Testis (tissue), 3 donors: ENCODE measurements around the gene PANX3. TPM values are rescaled to one million over a fixed set of nuclear protein-coding genes. Genes with fewer than 3 reads are reported as not detected.

Experiments
- DNase-seq: peaks from one replicate; pipeline ENCODE4 v3.0.0-alpha.2; 2019
- H3K27ac ChIP-seq, 2 donors: fragments of 200-600 bp; sonication (generic); one replicate each; pipeline ENCODE4 v1.5.1; 2019
- H3K27me3 ChIP-seq: fragments of 200-600 bp; sonication (generic); one replicate; pipeline ENCODE4 v1.5.1; 2019
- H3K36me3 ChIP-seq: fragments of 200-600 bp; sonication (generic); one replicate; pipeline ENCODE4 v1.5.1; 2017; ENCODE audit warnings: low read depth; ENCODE audit errors: missing control alignments
- H3K4me1 ChIP-seq: fragments of 200-600 bp; sonication (generic); one replicate; pipeline ENCODE4 v1.5.1; 2019
- H3K4me3 ChIP-seq, 2 donors: fragments of 200-600 bp; sonication (generic); one replicate each; pipeline ENCODE4 v1.5.1; 2017 to 2019
- H3K9me3 ChIP-seq: fragments of 200-600 bp; sonication (generic); one replicate; pipeline ENCODE4 v1.5.1; 2017
- POLR2A ChIP-seq: fragments of 450-650 bp; IDR thresholded peaks from one replicate; pipeline ENCODE4 v1.6.1; 2017; ENCODE audit warnings: antibody characterized with exemption, mild to moderate bottlenecking, moderate library complexity
- WGBS, 2 donors: methylation state at CpG; one replicate each; pipeline ENCODE4 v1.1.5; 2018; 5-methylcytosine and 5-hydroxymethylcytosine counted together
- intact Hi-C: fragments of 100-400 bp; cut with DNase I; formaldehyde crosslinking; loops from one replicate; pipeline ENCODE4 v1.15.1; 2023; ENCODE audit warnings: low total_unique reads
- polyA plus RNA-seq: library from polyadenylated mRNA; stranded (reverse); fragments of 350-450 nt; fragmentation: Illumina TruSeq; extraction: RNeasy Lipid Tissue Mini Kit (QIAGEN cat#74804); gene quantifications from one replicate; pipeline ENCODE4 v1.2.3, GENCODE V29; 2014; ENCODE audit warnings: low read depth, low replicate concordance; ENCODE audit not compliant: insufficient read depth
- total RNA-seq, 2 donors: library from RNA; depleted of rRNA; stranded (reverse); fragments of >200 nt; gene quantifications; one replicate each; pipeline ENCODE4 v1.2.3, GENCODE V29; 2016
- TF ChIP-seq, protein P1 (sequence below), 3 experiments: fragments of 450-650 bp in 2 of 3; fragments of 200-600 bp in 1 of 3; sonication (generic) in 1 of 3; IDR thresholded peaks; one replicate each; pipeline ENCODE4 v1.5.1; 2016 to 2019; ENCODE audit warnings: antibody characterized with exemption in 3 of 3, mild to moderate bottlenecking in 2 of 3, moderate library complexity in 1 of 3

PANX3 gene
- total and polyA plus RNA-seq, 3 donors from 2014 or later, result 0.18 to 0.43 TPM; not detected in 1

DNA sequence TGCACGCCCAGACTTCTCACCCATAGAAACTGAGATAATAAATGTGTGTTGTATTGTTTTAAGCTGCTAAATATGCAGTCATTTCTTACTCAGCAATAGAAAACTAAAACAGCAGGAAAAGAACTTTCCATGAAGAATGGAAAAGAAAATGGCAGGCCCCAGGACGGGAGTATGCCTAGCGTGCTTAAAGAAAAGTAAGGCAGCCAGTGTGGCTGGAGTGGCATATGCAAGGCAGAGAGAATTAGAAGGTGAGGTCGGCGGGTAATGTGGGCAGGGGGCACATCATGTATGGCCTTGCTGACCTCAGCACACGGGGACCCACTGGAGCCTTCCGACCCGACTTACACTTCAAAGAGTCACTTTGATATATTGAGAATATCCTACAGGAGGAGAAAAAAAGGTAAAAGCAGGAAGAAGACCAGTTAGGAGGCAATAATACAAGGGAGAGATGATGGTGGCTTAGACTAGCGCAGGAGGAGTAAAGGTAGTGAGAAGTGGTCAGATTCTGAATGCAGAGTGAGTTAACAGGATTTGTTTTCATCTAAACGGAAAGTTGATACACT, 31.9 kb downstream of the PANX3 start:
- H3K4me3 ChIP-seq, result no peak overlapping the region
- intact Hi-C loops, result no loop called here
- H3K9me3 ChIP-seq, result no peaks in the 10 kb centered on the region
- H3K27me3 ChIP-seq, result no peaks in the 10 kb centered on the region
- TF ChIP-seq POLR2A, result no peak
- TF ChIP-seq, protein P1, sequence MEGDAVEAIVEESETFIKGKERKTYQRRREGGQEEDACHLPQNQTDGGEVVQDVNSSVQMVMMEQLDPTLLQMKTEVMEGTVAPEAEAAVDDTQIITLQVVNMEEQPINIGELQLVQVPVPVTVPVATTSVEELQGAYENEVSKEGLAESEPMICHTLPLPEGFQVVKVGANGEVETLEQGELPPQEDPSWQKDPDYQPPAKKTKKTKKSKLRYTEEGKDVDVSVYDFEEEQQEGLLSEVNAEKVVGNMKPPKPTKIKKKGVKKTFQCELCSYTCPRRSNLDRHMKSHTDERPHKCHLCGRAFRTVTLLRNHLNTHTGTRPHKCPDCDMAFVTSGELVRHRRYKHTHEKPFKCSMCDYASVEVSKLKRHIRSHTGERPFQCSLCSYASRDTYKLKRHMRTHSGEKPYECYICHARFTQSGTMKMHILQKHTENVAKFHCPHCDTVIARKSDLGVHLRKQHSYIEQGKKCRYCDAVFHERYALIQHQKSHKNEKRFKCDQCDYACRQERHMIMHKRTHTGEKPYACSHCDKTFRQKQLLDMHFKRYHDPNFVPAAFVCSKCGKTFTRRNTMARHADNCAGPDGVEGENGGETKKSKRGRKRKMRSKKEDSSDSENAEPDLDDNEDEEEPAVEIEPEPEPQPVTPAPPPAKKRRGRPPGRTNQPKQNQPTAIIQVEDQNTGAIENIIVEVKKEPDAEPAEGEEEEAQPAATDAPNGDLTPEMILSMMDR (IDR thresholded peaks at IDR 0.05), result no peak
- H3K36me3 ChIP-seq, result no peaks in the 10 kb centered on the region
- DNase-seq, result no peak
- no peak overlapping the region for H3K27ac ChIP-seq
- 80 to 90% methylated on average over 10 of the region's 10 CpGs for WGBS, 2 donors
- no peaks in the 10 kb centered on the region for H3K4me1 ChIP-seq

DNA sequence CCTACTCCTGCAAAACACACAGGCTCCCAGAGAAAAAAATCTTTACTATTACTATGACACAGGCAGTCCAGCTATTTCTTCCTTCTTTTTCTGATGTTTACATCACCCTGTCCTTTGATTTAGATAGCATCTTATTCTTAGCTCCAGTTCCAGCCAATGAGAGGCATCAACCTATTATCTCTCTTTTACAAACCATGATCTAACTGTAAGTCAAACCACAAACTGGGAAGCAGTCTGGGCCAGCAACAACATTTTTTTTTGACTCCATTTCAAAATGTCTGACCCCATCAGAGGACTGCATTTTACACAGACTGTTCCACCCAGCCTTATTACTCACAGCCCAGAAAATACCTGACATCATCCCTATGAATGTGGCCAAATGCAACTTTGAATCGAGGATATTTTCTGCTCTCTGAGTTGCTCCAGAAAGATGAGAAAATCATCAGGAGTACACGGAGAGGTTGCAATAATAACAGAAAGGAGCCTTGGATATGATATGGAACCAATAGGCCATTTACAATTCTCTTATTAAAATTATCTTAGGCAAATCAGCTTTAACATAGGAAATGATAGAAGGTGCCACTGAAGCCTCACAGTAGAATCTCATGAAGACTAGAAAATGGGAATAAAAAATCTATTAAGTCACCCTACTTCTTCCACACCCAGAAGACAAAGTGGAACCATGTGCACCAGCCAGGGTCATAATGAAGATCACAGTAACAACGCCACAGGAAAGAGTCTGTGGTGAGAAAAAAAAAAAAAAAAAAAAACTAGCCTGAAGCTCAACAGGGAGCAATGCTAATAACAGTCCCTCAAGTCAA, 32.6 kb downstream of the PANX3 start:
- intact Hi-C loops, result no loop called here
- no peak for DNase-seq

GRCh38 chr11:124644426-124645280, 33.4 kb downstream of the PANX3 start:
- 32 to 38% methylated on average over 16 of the region's 16 CpGs for WGBS, 2 donors
- DNase-seq, result peak; percentile 64
- H3K27ac ChIP-seq, result no peak overlapping the region
- H3K9me3 ChIP-seq, result no peaks in the 10 kb centered on the region
- H3K4me1 ChIP-seq, result no peaks in the 10 kb centered on the region
- no peak overlapping the region for H3K4me3 ChIP-seq
- H3K27me3 ChIP-seq, result no peaks in the 10 kb centered on the region
- intact Hi-C loops, result no loop called here
- no peaks in the 10 kb centered on the region for H3K36me3 ChIP-seq
- TF ChIP-seq, protein P1 (IDR thresholded peaks at IDR 0.05), result peak; percentile 68 to 85 (median 83)
- no peak for TF ChIP-seq POLR2A

More for the DNA sequence above, 32.6 kb downstream of the PANX3 start:
- Histone ChIP-seq H3K4me1 (no peaks in the 10 kb centered on the region), H3K27ac (no peak overlapping the region), H3K36me3 (no peaks in the 10 kb centered on the region), H3K27me3 (no peaks in the 10 kb centered on the region), H3K4me3 (no peak overlapping the region), H3K9me3 (no peaks in the 10 kb centered on the region)
- WGBS, 2 donors, result 50 to 56% methylated on average over 3 of the region's 3 CpGs
- TF ChIP-seq, protein P1 (IDR thresholded peaks at IDR 0.05), result no peak
- TF ChIP-seq POLR2A, result no peak

- intact Hi-C loops, result no loop called here
- H3K9me3 ChIP-seq, result no peaks in the 10 kb centered on the region
- H3K27me3 ChIP-seq, result no peaks in the 10 kb centered on the region
- H3K36me3 ChIP-seq, result no peaks in the 10 kb centered on the region
- no peaks in the 10 kb centered on the region for H3K4me1 ChIP-seq
- no peak overlapping the region for H3K27ac ChIP-seq
- no peak overlapping the region for H3K4me3 ChIP-seq
- TF ChIP-seq, protein P1 (IDR thresholded peaks at IDR 0.05), result no peak
- TF ChIP-seq POLR2A, result no peak
- DNase-seq, result no peak
- WGBS, 2 donors, result 85 to 88% methylated on average over 3 of the region's 3 CpGs
These were observed 34.9 kb downstream of the PANX3 start for GRCh38 chr11:124646148-124646547.
